COLO668 (cell line): ENCODE measurements around the gene CARHSP1.
"Not testable (repeated sequence)": the region's sequence is repeated elsewhere in the genome, so short reads cannot be mapped to it uniquely, and the experiment has no call there.

Experiments
- DNase-seq: peaks from one replicate; lab custom pipeline; 2025; ENCODE audit not compliant: unreplicated experiment; lab: John Stamatoyannopoulos, UW

The CARHSP1 gene

GRCh38 chr16:8831871-8832716 is 36.7 kb downstream of the CARHSP1 start:
- DNase-seq: no peak

DNA sequence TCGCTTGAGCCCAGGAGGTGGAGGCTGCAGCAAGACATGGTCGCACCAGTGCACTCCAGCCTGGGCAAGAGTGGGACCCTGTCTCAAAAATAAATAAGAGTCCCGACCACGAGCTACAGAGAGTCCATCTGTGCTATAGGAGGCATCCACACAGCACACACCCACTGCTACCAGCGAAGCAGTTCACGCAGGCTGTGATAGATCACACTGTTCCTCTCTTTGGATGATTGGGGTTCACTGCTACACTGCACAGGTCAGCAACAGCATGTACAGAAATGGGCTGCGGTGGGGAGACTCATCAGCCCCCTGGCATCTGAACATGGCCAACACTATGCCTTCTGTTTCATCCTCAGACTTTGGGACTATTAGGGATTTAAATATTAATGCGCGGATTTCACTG is 37.4 kb downstream of the CARHSP1 start:
- no peak for DNase-seq

DNA sequence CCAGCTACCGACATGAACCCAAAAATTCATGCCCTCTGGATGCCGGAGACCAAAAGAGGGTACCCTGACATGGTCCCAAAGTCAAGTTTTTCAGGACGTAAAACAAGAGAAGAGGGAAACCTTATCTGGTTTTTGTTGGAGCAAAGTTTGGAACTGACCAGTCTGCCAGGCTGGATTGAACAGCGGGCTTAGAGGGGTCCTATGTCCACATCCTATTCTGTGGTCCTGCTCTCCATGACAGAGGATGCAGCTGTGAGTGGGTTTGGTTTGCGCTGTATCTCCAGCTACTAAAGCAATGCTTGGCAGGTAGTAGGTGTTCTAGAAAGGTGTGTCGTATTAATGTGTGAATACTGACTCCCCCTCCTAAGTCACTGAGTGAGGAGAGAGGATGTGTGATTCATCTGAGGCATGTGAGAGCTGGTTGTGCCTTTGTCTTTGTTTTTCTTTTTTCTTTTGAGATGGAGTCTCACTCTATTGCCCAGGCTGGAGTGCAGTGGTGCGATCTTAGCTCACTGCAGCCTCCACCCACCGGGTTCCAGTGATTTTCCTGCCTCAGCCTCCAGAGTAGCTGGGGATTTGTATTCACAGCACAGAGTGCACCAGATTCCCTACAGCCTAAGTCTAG is 40.2 kb downstream of the CARHSP1 start:
- no peak for DNase-seq

DNA sequence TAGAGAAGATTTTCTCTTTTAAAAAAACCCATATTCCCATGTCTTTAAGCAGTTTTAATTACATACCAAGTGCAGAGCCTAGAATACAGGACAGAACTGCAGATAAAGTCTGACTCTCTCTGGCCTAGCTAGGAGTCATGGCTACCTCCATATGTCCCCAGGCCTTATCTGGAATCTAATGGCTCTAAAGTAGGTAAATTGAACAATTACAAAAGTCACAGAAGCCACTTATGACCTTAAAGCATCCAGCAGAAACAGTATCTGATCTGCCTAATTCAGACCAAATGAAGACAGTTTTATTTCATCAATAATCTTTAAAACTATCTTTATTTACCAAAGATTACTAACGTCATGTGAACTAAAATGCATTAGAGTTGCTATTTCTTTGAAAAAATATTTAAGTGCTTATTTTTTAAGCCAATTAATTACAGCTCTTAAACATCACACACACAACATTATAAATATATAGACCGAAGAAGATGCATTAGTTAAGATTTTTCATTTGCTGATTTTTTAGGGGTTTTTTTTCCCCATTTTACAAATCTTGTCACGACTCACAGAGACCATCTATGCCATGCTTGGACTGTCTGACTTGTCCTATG is 42.4 kb downstream of the CARHSP1 start:
- DNase-seq: no peak

DNA sequence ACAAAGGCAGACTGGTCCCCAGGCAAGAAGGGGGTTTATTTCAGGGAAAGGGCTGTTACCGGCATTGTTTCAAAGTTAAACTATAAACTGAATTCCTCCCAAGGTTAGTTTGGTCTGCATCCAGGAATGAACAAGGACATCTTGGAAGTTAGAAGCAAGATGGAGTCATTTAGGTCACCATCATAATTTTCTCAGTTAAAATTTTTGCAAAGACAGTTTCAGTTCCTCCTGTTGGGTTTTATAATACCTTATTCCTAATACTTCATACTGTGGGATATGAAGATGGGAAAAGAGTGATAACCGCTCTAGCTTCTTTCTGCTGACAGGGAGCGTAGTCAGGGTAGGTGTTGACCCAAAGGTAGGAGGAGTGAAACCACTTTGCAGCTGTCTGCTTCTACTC is 46.4 kb downstream of the CARHSP1 start:
- no peak for DNase-seq

GRCh38 chr16:8819411-8820034 is 49.3 kb downstream of the CARHSP1 start:
- DNase-seq: no peak

GRCh38 chr16:8818504-8819270 is 50.1 kb downstream of the CARHSP1 start:
- no peak for DNase-seq

- DNase-seq: no peak
Observed at GRCh38 chr16:8816967-8817655, 51.7 kb downstream of the CARHSP1 start.

DNA sequence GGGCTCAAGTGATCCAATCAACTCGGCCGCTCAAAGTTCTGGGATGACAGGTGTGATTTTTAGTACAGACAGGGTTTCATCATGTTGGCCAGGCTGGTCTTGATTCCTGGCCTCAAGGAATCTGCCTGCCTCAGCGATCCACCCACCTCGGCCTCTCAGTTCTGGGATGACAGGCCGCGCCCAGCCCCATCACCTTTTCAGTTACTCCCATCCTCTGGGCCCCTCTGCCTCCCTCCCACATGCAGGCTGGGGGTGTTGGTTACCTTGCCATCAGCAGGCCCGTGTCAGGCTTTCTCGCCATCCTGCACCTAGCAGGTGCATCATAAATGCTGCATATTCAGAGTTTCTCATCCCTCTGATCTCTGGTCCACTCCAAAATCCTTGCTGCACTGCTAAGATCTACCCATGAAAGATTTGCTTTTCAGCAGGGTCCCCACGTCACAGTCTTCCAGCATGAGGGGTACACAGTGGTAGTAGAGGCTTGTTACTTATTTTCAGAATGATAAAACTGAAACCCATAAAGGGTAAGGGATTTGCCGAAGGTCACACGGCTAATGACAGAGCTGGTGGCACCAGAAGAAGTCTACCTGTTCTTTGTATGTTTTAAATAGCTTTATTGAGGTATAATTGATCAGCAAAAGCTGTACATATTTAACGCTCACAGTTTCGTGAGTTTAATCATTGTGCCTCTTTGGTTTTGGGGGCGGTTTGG is 54.6 kb downstream of the CARHSP1 start:
- DNase-seq: no peak

DNA sequence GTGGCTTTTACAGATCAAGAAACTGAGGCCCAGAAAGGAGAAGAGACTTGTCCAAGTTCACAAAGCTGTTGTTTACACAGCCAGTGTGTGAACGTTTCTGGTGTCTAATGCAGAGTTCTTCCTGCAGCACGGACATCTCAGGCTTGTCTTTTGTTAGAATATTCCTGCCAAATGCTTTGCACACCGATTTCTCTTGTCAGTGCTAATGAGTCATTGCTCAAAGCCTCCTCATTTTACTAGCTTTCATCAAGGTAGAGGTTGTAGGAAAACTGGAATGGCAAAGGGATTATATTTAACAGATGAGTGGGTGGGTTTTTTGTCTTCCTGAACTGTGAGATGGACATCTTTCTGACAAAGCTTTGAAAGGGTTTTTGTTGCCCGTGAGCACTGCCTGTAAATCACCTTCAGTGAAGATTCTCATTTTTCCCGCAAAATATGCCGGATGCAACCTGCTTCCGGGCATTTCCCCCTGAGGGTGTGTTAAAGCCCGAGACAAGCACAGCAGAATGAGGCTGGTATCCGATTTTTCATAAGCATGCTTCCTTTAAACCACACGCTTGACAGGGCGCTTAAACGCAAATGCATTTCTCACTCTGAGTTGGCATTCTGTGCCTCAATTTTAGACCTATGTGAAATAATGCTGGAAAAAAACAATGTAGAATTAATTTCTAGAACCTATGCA is 56.5 kb downstream of the CARHSP1 start:
- no peak for DNase-seq

DNA sequence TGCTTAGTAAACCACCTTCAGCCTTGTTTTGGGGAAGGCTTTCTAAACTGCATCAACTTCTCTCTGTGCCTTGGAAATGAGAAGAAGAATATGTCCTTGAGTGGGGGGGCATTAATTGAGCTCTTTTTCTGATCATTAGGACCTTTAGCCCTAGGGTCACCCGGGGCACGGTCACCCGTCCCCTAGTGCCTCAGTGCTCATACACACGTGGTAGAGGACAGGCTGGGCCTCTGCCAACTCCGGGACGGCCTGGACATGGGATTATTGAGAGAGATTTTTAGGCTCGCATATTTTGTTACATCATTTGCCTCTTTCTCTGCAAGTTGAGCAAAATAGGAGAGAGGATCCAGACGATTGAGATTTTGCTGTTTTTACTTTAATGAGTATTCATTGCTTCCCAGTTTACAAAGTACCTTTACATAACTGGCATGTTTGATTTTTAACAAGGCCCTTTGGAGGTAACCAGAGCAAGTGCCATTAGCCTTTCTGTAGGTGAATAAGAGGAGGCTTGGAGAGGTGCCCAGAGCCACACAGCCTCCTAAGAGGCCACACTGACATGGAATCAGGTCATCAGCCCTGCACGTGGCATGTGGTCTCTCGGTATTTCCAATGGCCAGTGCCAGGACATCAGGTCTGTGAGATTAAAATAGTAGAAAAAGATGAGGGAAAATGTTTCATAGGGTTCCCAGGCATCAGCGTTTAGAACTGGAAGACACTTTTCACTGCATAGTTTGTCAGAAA is 60.0 kb downstream of the CARHSP1 start:
- no peak for DNase-seq

- no peak for DNase-seq
Observed at GRCh38 chr16:8808009-8808408, 60.8 kb downstream of the CARHSP1 start.

- no peak for DNase-seq
Observed at GRCh38 chr16:8807189-8807588, 61.6 kb downstream of the CARHSP1 start.

DNA sequence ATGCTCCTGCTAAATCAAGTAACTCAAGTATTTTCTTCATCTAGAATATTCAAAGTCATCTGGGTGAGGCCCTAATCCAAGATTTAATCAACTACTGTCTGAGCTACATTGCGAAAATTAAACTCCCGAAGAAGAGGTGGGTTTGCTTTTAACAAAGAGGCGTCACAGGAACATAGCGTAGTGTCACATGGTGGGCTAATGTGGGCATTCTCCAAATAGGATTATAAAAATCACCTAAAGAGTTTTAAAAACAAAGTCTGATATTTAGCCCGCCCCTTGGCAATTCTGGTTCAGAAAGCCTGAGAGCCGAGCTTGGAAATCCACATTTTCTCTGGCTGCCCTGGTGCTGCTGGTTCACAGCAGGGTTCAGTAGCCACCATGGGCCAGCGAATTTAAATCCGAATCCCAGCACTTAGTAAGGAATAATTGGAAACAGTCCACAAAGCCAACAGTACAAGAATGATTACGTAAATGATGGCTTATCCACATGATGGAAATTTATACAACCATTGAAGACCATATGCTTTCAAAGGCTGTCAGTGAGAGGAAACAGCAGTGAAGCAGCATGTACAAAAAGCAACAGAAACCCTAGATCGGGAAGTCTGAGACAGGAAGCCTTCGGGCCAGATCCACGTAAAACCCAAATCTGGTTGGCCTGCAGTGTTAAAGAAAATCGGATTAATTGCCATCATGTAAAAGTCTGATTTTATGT is 62.4 kb downstream of the CARHSP1 start:
- no peak for DNase-seq

GRCh38 chr16:8804313-8804712 is 64.5 kb downstream of the CARHSP1 start:
- DNase-seq: no peak

- not testable (repeated sequence) for DNase-seq
Observed at GRCh38 chr16:8803733-8804132, 65.1 kb downstream of the CARHSP1 start.
